A549 (cell line): Measurements from ENCODE around the gene MTHFD2L.

ENCODE experiments used
- E2F6 ChIP-seq: IDR thresholded peaks from 2 replicates; pipeline ENCODE4 v1.6.1; 2012; ENCODE audit warnings: low read depth, borderline replicate concordance
- JUN ChIP-seq, 2 experiments: fragments of >200 bp; sonication (Bioruptor Twin); formaldehyde crosslinking; IDR thresholded peaks; 2 replicates in 1 of 2; 3 replicates in 1 of 2; pipeline ENCODE4 v1.6.1; 2016 to 2017
- KDM1A ChIP-seq: fragments of 200-600 bp; sonication (generic); IDR thresholded peaks from 2 replicates; pipeline ENCODE4 v1.6.1; 2016; ENCODE audit warnings: low read depth, mild to moderate bottlenecking
- POLR2A ChIP-seq: IDR thresholded peaks from 2 replicates; pipeline ENCODE4 v1.6.1; 2012; ENCODE audit warnings: mild to moderate bottlenecking, low read length
- RAD21 ChIP-seq, 2 experiments: fragments of >200 bp in 1 of 2; sonication (Bioruptor Twin) in 1 of 2; formaldehyde crosslinking in 1 of 2; IDR thresholded peaks in 1 of 2; conservative IDR thresholded peaks in 1 of 2; 2 replicates in 1 of 2; 3 replicates in 1 of 2; pipeline ENCODE4 v1.6.1; 2012 to 2018; ENCODE audit warnings: inconsistent platforms in 1 of 2
- RCOR1 ChIP-seq: fragments of 150-350 bp; IDR thresholded peaks from 2 replicates; pipeline ENCODE4 v1.6.1; 2014; ENCODE audit warnings: antibody characterized with exemption, low read length, low read depth
- ZNF302 ChIP-seq: fragments of 250-450 bp; sonication (Bioruptor Pico); IDR thresholded peaks from 2 replicates; pipeline ENCODE4 v1.9.0; 2021; ENCODE audit warnings: inconsistent platforms, mild to moderate bottlenecking, moderate library complexity
- TF ChIP-seq, protein P1 (sequence below): IDR thresholded peaks from 2 replicates; pipeline ENCODE4 v1.6.1; 2012
- TF ChIP-seq, protein P2 (sequence below): fragments of >200 bp; sonication (Bioruptor Twin); formaldehyde crosslinking; IDR thresholded peaks from 3 replicates; pipeline ENCODE4 v1.5.1; 2016

- TF ChIP-seq KDM1A (no peak), JUN (IDR thresholded peaks at IDR 0.05) (no peak), E2F6 (no peak), RCOR1 (no peak), POLR2A (no peak), RAD21 (conservative IDR thresholded peaks at IDR 0.05 in 1 of 2, IDR thresholded peaks at IDR 0.05 in 1 of 2) (no peak), ZNF302 (CRISPR knock-in tag) (no peak)
- TF ChIP-seq, protein P1, sequence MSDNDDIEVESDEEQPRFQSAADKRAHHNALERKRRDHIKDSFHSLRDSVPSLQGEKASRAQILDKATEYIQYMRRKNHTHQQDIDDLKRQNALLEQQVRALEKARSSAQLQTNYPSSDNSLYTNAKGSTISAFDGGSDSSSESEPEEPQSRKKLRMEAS = no peak
- TF ChIP-seq, protein P2, sequence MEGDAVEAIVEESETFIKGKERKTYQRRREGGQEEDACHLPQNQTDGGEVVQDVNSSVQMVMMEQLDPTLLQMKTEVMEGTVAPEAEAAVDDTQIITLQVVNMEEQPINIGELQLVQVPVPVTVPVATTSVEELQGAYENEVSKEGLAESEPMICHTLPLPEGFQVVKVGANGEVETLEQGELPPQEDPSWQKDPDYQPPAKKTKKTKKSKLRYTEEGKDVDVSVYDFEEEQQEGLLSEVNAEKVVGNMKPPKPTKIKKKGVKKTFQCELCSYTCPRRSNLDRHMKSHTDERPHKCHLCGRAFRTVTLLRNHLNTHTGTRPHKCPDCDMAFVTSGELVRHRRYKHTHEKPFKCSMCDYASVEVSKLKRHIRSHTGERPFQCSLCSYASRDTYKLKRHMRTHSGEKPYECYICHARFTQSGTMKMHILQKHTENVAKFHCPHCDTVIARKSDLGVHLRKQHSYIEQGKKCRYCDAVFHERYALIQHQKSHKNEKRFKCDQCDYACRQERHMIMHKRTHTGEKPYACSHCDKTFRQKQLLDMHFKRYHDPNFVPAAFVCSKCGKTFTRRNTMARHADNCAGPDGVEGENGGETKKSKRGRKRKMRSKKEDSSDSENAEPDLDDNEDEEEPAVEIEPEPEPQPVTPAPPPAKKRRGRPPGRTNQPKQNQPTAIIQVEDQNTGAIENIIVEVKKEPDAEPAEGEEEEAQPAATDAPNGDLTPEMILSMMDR = no peak
These were observed 135.6 kb downstream of the MTHFD2L start for GRCh38 chr4:74293558-74293957.
